Kidney (tissue), 14 donors: Measurements from ENCODE around the gene ZFP90. TPM values are rescaled to one million over a fixed set of nuclear protein-coding genes. Genes with fewer than 3 reads are reported as not detected.

ENCODE experiments used
- DNase-seq, 5 donors: peaks; one replicate each; pipeline ENCODE4 v3.0.0-alpha.2; 2013 to 2020
- FAIRE-seq: peaks from 2 replicates; lab custom pipeline; 2012; peaks lifted over from hg19 to GRCh38; lab: Jason Lieb, UNC
- H3K27ac ChIP-seq, 2 donors: one replicate each; pipeline ENCODE4 v1.7.0; 2013; ENCODE audit warnings: low read depth in 2 of 2, low read length in 2 of 2, inconsistent platforms in 1 of 2
- H3K27me3 ChIP-seq: one replicate; pipeline ENCODE4 v1.7.1; 2013; ENCODE audit warnings: low read length, inconsistent platforms; ENCODE audit not compliant: control insufficient read depth, insufficient read depth
- H3K36me3 ChIP-seq, 3 donors: one replicate each; pipeline versions ENCODE4 v1.7.0 to v1.7.1; 2013; ENCODE audit warnings: low read length in 3 of 3, control low read depth in 1 of 3, inconsistent platforms in 1 of 3; ENCODE audit not compliant: insufficient read depth in 3 of 3, control insufficient read depth in 2 of 3
- H3K4me1 ChIP-seq, 3 donors: one replicate each; pipeline versions ENCODE4 v1.7.0 to v1.7.1; 2013; ENCODE audit warnings: low read length in 3 of 3, inconsistent platforms in 1 of 3, low read depth in 1 of 3; ENCODE audit not compliant: control insufficient read depth in 2 of 3, insufficient read depth in 2 of 3
- H3K4me3 ChIP-seq, 3 donors: one replicate each; pipeline versions ENCODE4 v1.7.0 to v1.8.1; 2013; ENCODE audit warnings: low read length in 3 of 3, control low read depth in 1 of 3, inconsistent platforms in 1 of 3
- H3K9ac ChIP-seq, 3 donors: one replicate each; pipeline versions ENCODE4 v1.7.0 to v1.7.1; 2013; ENCODE audit warnings: low read length in 3 of 3, control low read depth in 1 of 3, inconsistent platforms in 1 of 3
- H3K9me3 ChIP-seq, 3 donors: one replicate each; pipeline versions ENCODE4 v1.7.0 to v1.7.1; 2013; ENCODE audit warnings: low read length in 3 of 3, control low read depth in 1 of 3, inconsistent platforms in 1 of 3; ENCODE audit not compliant: control insufficient read depth in 2 of 3, insufficient read depth in 1 of 3
- intact Hi-C: fragments of 100-400 bp; cut with DNase I; formaldehyde crosslinking; loops from one replicate; pipeline ENCODE4 v1.11.1; 2022
- polyA plus RNA-seq: library from polyadenylated mRNA; stranded (reverse); fragments of 350-450 nt; fragmentation: Illumina TruSeq; extraction: RNeasy Lipid Tissue Mini Kit (QIAGEN cat#74804); gene quantifications from one replicate; pipeline ENCODE4 v1.2.3, GENCODE V29; 2014; ENCODE audit warnings: low read depth, low replicate concordance; ENCODE audit not compliant: insufficient read depth
- total RNA-seq: library from RNA; stranded (reverse); fragmentation: NEBNext Ultra II Directional; extraction: Animal tissue kit (Norgen Biotek cat#: 25700); gene quantifications from one replicate; pipeline ENCODE4 v1.2.1, GENCODE V29; 2021
- TF ChIP-seq, protein P1 (sequence below): IDR thresholded peaks from 3 replicates; pipeline ENCODE4 v1.5.1; 2012; ENCODE audit warnings: mild to moderate bottlenecking, moderate library complexity, borderline replicate concordance; ENCODE audit not compliant: insufficient read depth; ENCODE audit errors: extremely low read depth
- donor health status: control.
- donor health status: control.
- donor health status: control.
- donor health status: control.
- donor health status: control.
- donor health status: DM: yes; HTN: yes; CAD: no.
- donor health status: Normal renal cell carcinoma (clear cell type).

ZFP90 gene
- total and polyA plus RNA-seq, 2 donors from 2014 or later = 10.9 to 30.3 TPM

DNA sequence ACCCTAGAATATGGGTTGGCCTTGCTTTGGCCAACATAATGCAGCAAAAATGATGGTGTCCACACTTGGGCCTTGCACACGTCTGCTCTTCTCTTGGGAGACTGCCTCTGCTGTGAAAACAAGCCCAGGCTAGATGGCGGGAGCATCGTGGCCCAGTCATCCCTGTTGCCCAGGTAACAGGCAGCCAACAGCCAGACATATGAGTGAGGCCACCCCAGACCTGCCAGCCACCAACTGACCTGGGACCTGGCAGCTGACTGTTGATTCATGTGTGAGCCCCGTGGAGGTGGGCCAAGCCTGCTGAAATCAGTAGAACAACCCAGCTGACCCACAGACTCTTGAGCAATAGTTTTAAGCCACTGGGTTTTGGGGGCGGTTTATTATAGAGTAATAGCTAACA lies 66.7 kb downstream of the ZFP90 start:
- no peak overlapping the region for H3K4me3 ChIP-seq
- H3K9me3 ChIP-seq = no peaks in the 10 kb centered on the region
- FAIRE-seq = no peak
- TF ChIP-seq, protein P1, sequence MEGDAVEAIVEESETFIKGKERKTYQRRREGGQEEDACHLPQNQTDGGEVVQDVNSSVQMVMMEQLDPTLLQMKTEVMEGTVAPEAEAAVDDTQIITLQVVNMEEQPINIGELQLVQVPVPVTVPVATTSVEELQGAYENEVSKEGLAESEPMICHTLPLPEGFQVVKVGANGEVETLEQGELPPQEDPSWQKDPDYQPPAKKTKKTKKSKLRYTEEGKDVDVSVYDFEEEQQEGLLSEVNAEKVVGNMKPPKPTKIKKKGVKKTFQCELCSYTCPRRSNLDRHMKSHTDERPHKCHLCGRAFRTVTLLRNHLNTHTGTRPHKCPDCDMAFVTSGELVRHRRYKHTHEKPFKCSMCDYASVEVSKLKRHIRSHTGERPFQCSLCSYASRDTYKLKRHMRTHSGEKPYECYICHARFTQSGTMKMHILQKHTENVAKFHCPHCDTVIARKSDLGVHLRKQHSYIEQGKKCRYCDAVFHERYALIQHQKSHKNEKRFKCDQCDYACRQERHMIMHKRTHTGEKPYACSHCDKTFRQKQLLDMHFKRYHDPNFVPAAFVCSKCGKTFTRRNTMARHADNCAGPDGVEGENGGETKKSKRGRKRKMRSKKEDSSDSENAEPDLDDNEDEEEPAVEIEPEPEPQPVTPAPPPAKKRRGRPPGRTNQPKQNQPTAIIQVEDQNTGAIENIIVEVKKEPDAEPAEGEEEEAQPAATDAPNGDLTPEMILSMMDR = no peak
- intact Hi-C loops = no loop called here
- H3K4me1 ChIP-seq = no peaks in the 10 kb centered on the region
- H3K9ac ChIP-seq = no peak overlapping the region
- H3K27ac ChIP-seq = no peak overlapping the region
- peak in 1 of 5 donors; percentile 12 for DNase-seq
- no peaks in the 10 kb centered on the region for H3K27me3 ChIP-seq
- H3K36me3 ChIP-seq = no peaks in the 10 kb centered on the region

DNA sequence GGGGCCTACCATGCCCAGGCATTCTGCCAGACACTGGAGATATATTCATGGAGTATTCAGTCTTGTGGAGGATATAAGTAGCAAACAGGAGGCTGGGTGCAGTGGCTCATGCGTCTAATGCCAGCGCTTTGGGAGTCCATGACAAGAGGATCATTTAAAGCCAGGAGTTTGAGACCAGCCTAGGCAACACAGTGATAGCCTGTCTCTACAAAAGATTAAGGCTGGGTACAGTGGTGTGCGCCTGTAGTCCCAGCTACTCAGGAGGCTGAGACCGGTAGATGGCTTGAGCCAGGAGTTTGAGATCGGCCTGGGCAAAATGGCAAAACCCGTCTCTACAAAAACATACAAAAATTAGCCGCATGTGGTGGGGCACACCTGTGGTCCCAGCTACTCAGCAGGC lies 68.4 kb downstream of the ZFP90 start:
- H3K4me3 ChIP-seq = no peak overlapping the region
- no peaks in the 10 kb centered on the region for H3K4me1 ChIP-seq
- H3K9me3 ChIP-seq = no peaks in the 10 kb centered on the region
- DNase-seq = no peak
- no peak overlapping the region for H3K27ac ChIP-seq
- intact Hi-C loops = no loop called here
- FAIRE-seq = no peak
- H3K27me3 ChIP-seq = no peaks in the 10 kb centered on the region
- TF ChIP-seq, protein P1 = no peak
- H3K9ac ChIP-seq = no peak overlapping the region
- no peaks in the 10 kb centered on the region for H3K36me3 ChIP-seq

DNA sequence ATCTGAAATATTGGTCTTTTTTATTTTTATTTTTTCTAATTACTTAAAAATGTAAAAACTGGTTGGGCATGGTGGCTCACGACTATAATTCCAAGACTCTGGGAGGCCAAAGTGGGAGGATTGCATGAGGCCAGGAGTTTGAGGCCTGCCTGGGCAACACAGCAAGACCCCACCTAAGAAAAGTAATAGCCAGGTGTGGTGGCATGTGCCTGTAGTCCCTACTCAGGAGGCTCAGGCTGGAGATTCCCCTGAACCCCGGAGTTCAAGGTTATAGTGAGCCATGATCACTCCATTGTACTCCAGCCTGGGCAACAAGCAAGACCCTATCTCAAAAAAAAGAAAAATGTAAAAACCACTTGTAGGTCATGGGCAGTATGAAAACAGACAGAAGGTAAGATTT lies 69.2 kb downstream of the ZFP90 start:
- intact Hi-C loops = no loop called here
- TF ChIP-seq, protein P1 = no peak
- H3K9me3 ChIP-seq = no peaks in the 10 kb centered on the region
- no peaks in the 10 kb centered on the region for H3K36me3 ChIP-seq
- H3K9ac ChIP-seq = no peak overlapping the region
- FAIRE-seq = no peak
- H3K4me3 ChIP-seq = no peak overlapping the region
- no peaks in the 10 kb centered on the region for H3K27me3 ChIP-seq
- no peak for DNase-seq
- no peaks in the 10 kb centered on the region for H3K4me1 ChIP-seq
- H3K27ac ChIP-seq = no peak overlapping the region

DNA sequence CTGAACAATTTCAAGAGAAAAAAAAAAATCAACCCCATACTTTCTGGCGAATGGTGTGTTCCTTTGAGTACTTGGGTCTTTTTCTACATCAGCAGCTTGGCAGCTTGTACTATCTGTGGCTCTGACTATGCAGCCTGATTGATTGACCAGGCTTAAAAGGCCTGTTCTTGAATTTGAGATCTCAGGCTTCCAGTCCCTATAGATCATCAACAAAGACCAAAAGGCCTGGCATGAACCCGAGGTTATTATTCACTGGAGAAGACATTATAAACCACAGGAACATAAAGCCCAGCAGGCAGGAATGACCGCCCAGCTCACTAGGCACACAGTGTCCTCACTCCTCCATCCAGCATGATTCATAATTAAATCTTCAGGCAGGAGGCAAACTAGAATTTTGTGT lies 73.9 kb downstream of the ZFP90 start:
- intact Hi-C loops = no loop called here
- Histone ChIP-seq H3K36me3 (no peaks in the 10 kb centered on the region), H3K4me1 (no peaks in the 10 kb centered on the region), H3K9me3 (peaks cover 0 to 6% (median 0%) of the 10 kb centered on the region in 3 donors), H3K9ac (no peak overlapping the region), H3K27me3 (no peaks in the 10 kb centered on the region), H3K4me3 (no peak overlapping the region), H3K27ac (no peak overlapping the region)
- TF ChIP-seq, protein P1 = no peak
- no peak for FAIRE-seq
- DNase-seq = no peak
